Fibroblast of skin of back (primary cell): ENCODE measurements around the gene MAMDC4.
"Not testable (repeated sequence)": the region's sequence is repeated elsewhere in the genome, so short reads cannot be mapped to it uniquely, and the experiment has no call there.

Experiments used
- DNase-seq: peaks from one replicate; pipeline ENCODE4 v3.0.0-alpha.2; 2013

MAMDC4 gene

GRCh38 chr9:136862849-136863622, 10.9 kb downstream of the MAMDC4 start:
- no peak for DNase-seq

DNA sequence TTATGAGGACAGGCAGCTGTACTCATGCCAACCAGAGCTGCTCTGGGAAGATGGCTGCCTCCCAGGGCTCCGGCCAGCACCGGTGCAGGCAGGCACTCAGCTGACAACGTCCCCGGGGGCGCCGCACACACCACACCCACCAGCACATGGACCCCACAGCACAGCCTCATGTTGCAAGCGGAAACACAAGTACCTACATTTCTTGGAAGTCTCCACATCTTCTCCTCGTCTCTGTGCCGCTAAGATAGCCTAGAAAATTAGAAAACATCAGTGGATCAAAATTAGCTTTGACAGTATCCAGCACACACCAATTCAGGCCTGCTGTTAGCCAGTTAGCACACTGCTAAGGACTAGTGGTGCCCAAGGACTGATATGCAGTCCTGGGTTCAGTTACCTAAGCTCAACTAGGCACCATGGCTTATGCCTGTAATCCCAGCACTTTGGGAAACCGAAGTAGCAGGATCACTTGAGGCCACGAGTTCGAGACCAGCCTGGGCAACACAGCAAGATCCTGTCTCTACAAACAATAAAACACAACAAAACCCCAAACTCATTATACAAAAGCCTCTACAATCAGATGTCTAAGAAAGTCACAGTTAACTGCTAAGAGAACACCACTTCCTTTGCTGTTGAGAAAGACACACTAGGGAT, 11.6 kb downstream of the MAMDC4 start:
- no peak for DNase-seq

- DNase-seq, result no peak
Observed at GRCh38 chr9:136865041-136865767, 13.1 kb downstream of the MAMDC4 start.

DNA sequence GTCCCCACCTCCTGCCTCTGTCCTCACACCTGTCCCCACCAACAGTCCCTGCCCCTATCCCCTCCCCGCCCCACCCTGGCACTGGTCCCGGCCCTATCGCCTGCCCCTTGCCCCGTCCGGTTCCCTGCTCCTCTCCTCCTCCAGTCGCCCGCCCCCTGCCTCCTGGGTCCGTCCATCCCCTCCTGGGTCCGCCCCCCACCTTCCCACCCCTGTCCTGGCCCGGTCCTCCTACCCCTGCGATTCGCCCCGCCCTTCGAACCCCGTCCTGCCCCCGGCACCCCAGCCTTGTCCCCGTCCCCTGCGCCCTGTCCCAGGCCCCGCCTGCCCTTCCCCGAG, 13.6 kb downstream of the MAMDC4 start:
- DNase-seq, result no peak

DNA sequence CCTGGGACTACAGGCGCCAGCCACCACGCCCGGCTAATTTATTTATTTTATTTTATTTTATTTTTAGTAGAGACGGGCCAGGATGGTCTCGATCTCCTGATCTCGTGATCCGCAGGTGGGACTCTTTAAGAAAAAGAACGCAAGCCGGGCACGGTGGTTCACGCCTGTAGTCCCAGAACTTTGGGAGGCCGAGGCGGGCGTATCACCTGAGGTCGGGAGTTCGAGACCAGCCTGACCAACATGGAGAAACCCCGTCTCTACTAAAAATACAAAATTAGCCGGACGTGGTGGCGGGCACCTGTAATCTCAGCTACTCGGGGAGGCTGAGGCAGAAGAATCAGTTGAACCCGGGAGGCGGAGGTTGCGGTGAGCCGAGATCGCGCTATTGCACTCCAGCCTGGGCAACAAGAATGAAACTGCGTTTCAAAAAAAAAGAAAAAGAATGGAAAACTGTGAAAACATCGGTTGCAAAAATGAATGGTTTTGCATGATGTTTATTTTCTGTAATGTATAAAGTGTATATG, 14.8 kb downstream of the MAMDC4 start:
- not testable (repeated sequence) for DNase-seq

GRCh38 chr9:136867480-136867879, 15.3 kb downstream of the MAMDC4 start:
- no peak for DNase-seq

- DNase-seq, result no peak
Observed at GRCh38 chr9:136867917-136868316, 15.8 kb downstream of the MAMDC4 start.

GRCh38 chr9:136868644-136869043, 16.5 kb downstream of the MAMDC4 start:
- no peak for DNase-seq

DNA sequence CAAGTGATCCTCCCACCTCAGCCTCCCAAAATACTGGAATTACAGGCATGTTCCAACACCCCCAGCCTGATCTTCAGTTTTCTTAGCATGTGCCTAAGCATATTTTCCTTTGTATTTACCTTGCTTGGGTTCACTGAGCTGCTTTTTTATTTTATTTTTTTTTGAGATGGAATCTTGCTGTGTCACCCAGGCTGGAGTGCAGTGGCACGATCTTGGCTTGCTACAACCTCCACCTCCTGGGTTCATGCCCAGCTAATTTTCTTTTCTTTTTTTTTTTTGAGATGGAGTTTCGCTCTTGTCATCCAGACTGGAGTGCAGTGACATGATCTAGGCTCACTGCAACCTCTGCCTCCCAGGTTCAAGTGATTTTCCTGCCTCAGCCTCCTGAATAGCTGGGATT, 17.5 kb downstream of the MAMDC4 start:
- DNase-seq, result not testable (repeated sequence)

DNA sequence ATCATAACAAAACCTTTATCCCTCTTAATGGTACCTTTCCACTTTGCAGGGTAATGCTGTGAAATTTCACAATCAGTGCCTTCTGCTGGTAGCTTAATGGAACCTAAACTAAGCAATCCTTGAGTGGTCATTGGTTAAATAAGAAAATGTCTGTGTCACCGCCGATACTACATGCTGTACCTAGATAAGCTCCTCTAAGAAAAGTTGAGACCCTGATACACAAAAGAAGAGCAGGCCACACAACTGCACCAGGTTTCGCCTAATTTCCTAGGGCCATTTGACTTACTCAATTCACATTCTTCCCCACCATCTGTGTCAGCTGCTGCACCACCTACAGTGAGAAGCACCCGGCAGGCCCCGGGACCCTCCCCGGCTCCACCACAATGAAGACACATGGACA, 23.0 kb downstream of the MAMDC4 start:
- DNase-seq, result no peak

DNA sequence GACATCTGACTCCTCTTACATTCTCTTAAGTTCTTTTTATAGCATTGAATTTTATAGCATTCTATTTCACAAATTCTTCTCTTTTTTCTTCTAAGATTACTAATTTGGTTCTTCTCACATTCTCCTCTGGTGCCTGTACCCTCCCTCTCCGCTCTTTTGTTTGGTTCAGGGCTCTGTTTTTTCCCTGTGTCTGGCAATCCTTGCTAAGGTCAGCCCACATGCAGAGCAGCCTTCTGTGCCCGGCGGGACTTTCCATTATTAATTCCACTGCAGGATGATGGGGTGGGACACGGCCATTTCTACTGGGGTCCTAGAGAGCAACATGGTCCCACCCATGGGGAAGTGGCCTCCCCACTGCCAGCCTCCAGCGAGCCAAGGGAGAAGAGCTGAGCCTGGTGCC, 24.3 kb downstream of the MAMDC4 start:
- no peak for DNase-seq

DNA sequence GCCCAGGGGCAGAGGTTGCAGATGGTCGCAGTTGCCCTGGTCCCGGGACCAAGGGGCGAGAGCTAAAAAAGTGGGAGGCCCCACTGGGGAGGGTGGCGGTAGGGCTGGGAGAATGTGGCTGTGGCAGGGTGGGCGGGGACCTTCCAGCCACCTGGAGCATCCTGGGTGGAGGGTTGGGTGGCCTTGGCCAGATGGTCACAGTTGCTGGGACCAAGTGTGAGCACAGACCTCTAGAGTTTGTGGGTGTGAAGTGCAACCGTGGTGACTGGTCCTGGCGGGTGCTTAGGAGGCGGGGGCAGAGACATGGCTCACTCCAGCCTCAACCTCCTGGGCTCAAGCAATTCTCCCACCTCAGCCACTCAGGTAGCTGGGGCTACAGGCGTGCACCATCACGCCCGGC, 28.5 kb downstream of the MAMDC4 start:
- DNase-seq, result no peak

DNA sequence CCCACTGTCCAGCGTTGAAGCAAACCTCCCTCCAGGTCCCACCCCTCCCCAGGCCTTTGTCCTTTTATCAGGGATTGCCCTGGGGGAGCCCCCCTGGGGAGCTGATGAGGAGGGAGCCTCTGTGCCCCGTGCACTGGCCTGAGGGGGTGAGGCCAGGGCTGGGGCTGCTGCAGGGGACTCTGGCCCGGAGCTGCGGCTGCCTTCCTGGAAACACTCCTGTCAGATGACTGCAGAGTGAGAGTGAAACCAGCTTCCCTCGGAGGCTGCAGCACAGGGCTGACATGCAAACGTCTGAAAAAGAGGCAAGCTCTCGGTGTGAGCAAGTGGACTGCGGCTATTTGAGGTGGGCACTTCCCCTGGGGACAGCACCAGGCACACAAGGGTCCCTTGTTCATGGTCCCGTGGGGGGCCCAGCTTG, 29.6 kb downstream of the MAMDC4 start:
- DNase-seq, result no peak

DNA sequence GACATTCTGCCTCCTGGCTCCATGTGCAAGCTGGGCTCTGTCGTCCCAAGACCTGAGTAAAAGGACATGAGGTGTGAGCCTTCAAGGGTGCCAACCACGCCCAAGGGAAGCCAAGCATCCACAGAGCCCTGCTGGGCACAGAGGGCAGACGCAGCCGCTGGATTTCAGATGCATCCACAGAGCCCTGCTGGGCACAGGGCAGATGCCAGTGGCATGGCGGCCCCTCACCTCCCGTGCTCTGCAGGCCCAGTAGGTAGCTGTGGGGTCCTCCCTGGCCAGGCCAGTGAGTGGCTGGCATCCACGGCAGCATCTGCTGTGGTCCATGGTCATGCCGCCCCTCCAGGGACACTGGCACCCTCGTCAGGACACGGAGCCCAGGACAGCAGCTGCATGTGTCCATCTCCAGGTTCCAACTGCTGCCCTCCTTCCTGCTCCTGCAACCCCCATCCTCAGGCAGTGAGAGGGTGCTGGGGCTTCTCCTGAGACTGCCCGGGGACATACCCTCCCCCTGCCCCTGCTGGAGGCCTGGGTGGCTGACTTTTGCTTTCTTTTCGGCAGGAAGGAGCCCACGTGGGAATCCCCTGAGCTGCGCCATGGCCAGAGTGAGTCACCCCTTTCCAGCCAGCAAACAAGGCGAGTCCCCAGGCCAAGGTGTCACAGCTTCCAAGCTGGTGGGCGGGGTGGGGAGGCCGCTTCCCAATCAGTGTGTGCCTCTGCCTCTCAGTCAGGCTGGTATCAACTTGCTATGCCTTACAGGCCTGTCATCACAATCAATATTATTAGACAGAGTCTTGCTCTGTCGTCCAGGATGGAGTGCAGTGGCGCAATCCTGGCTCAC, 30.2 kb downstream of the MAMDC4 start:
- peak; percentile 73 for DNase-seq

- not testable (repeated sequence) for DNase-seq
Observed at GRCh38 chr9:136882947-136883283, 30.8 kb downstream of the MAMDC4 start.

DNA sequence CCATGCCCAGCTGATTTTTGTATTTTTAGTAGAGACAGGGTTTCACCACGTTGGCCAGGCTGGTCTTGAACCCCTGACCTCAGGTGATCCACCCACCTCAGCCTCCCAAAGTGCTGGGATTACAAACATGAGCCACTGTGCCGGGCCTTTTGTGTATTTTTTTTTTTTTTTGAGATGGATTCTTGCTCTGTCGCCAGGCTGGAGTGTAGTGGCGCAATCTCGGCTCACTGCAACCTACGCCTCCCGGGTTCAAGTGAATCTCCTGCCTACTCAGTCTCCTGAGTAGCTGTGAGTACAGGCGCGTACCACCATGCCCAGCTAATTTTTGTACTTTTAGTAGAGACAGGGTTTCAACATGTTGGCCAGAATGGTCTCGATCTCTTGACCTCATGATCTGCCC, 31.5 kb downstream of the MAMDC4 start:
- not testable (repeated sequence) for DNase-seq

GRCh38 chr9:136885950-136886578, 33.9 kb downstream of the MAMDC4 start, which contains the start of gene TRAF2:
TSS of gene TRAF2 (plus strand) at chr9:136886516. CDS start at chr9:136898741, 12,225 bp downstream.
- peak; percentile 99 for DNase-seq

DNA sequence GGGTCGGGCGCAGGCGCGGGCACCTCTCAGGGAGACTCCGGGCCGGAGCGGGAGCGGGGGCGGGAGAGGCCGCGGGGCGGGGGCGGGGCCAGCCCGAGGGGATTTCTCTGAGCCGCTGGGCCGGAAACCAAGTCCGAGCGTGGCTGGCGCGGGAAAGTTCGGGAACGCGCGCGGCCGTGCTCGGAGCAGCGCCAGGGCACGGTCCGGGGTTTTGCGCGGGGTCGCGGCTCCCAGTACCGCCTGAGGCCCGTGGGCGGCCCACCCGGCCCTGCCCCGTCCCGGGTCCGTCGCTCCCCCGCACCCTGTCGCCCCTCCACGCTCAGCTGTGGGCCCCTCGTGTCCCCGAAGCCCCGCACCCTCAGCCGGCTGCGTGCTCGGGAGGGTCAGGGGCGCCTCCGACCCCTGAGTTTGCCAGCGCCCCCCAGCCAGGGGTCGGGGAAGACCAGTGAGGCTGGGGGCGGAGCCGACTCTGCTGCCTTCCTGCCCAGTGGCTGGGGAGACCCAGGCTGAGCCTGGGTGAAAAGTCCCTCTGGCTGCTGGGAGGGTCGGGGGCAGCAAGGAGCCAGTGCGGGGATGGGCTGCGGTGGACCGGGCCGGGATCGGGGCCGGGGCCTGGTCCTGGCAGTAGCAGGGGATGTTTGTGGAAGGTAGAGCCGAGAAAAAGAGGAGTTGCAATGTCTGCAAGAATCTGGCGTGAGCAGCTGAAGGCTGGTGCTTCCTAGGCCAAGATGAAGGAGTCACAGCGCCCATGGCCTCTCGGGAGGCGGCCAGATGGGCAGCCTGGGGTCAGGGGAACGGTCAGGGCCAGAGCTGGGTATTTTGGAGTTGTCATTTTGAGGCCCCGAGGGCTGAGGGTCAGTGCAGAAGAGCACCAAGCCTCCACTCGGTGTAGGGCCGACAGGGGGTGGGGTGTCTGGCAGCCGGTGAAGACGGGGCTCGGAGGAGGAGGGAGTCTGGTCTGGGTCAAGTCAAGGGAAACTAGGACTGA, 34.8 kb downstream of the MAMDC4 start:
- DNase-seq, result no peak

- DNase-seq, result no peak
Observed at GRCh38 chr9:136888454-136888853, 36.3 kb downstream of the MAMDC4 start.

GRCh38 chr9:136889858-136890257, 37.7 kb downstream of the MAMDC4 start:
- no peak for DNase-seq

GRCh38 chr9:136890661-136891060, 38.5 kb downstream of the MAMDC4 start:
- no peak for DNase-seq
